ENCODE results near the gene IFRD1. TPM values are rescaled to one million over a fixed set of nuclear protein-coding genes. Genes with fewer than 3 reads are reported as not detected.

IFRD1 gene
- total RNA-seq, 2 donors from 2014 or later = 54.3 to 57.6 TPM

DNA sequence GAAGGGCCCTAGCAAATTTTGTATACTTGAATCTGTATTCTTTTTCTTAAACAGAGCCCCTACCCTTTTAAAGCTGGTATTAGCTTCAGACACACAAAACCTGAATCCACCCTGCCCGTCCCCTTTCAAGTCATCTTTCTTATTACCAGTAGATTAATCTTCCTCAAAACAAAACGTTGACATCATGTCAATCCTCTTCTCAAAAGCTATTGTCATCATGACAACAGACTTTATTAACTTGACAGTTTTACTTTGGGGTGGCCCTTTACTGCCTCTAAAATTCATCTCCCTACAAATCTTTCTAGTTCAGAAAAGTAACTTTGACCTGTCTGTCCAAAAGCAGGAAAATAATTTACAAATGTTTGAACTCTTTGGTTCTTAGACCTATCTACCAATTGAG lies 21.5 kb upstream of the IFRD1 start:
- peaks cover 10% of the 10 kb centered on the region for H3K36me3 Mint-ChIP-seq (ENCODE audit: low read depth)
- peaks cover 46% of the 10 kb centered on the region for H3K4me1 Mint-ChIP-seq
- Histone ChIP-seq H3K9ac (ENCODE audit: extremely low read depth, low read length, poor library complexity, severe bottlenecking) (no peak overlapping the region), H3K27ac (ENCODE audit: low read depth, low read length) (no peak overlapping the region), H3K4me3 (ENCODE audit: low read length) (no peak overlapping the region), H3K36me3 (ENCODE audit: control insufficient read depth, insufficient read depth, low read length) (no peaks in the 10 kb centered on the region), H3K9me3 (ENCODE audit: control insufficient read depth, low read length) (peaks cover 16% of the 10 kb centered on the region), H3K4me1 (ENCODE audit: control insufficient read depth, insufficient read depth, low read length) (peaks cover 5% of the 10 kb centered on the region), H3K27me3 (ENCODE audit: control insufficient read depth, insufficient read depth, low read length, poor library complexity, severe bottlenecking) (no peaks in the 10 kb centered on the region)
- H3K27me3 Mint-ChIP-seq (ENCODE audit: insufficient read depth) = no peaks in the 10 kb centered on the region
- no peak overlapping the region for H3K4me3 Mint-ChIP-seq
- peaks cover 12% of the 10 kb centered on the region for H3K9me3 Mint-ChIP-seq
- H3K27ac Mint-ChIP-seq = no peak overlapping the region
- DNase-seq = no peak
- WGBS, 2 experiments (ENCODE audit: insufficient coverage in 1 of 2, insufficient read length in 1 of 2) = 70 to 80% methylated on average over 2 of the region's 2 CpGs
- TF ChIP-seq, protein P1, sequence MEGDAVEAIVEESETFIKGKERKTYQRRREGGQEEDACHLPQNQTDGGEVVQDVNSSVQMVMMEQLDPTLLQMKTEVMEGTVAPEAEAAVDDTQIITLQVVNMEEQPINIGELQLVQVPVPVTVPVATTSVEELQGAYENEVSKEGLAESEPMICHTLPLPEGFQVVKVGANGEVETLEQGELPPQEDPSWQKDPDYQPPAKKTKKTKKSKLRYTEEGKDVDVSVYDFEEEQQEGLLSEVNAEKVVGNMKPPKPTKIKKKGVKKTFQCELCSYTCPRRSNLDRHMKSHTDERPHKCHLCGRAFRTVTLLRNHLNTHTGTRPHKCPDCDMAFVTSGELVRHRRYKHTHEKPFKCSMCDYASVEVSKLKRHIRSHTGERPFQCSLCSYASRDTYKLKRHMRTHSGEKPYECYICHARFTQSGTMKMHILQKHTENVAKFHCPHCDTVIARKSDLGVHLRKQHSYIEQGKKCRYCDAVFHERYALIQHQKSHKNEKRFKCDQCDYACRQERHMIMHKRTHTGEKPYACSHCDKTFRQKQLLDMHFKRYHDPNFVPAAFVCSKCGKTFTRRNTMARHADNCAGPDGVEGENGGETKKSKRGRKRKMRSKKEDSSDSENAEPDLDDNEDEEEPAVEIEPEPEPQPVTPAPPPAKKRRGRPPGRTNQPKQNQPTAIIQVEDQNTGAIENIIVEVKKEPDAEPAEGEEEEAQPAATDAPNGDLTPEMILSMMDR (conservative IDR thresholded peaks at IDR 0.05) = no peak

- Histone ChIP-seq H3K9ac (ENCODE audit: extremely low read depth, low read length, poor library complexity, severe bottlenecking) (no peak overlapping the region), H3K9me3 (ENCODE audit: control insufficient read depth, low read length) (peaks cover 16% of the 10 kb centered on the region), H3K36me3 (ENCODE audit: control insufficient read depth, insufficient read depth, low read length) (no peaks in the 10 kb centered on the region), H3K27me3 (ENCODE audit: control insufficient read depth, insufficient read depth, low read length, poor library complexity, severe bottlenecking) (no peaks in the 10 kb centered on the region), H3K27ac (ENCODE audit: low read depth, low read length) (no peak overlapping the region), H3K4me3 (ENCODE audit: low read length) (no peak overlapping the region), H3K4me1 (ENCODE audit: control insufficient read depth, insufficient read depth, low read length) (peaks cover 5% of the 10 kb centered on the region)
- 56 to 87% methylated on average over 1 to 2 of the region's 2 CpGs for WGBS, 2 experiments (ENCODE audit: insufficient coverage in 1 of 2, insufficient read length in 1 of 2)
- TF ChIP-seq, protein P1 (conservative IDR thresholded peaks at IDR 0.05) = no peak
- DNase-seq = no peak
- Mint-ChIP-seq H3K27ac (no peak overlapping the region), H3K9me3 (peaks cover 12% of the 10 kb centered on the region), H3K27me3 (ENCODE audit: insufficient read depth) (no peaks in the 10 kb centered on the region), H3K4me3 (no peak overlapping the region), H3K4me1 (peaks cover 37% of the 10 kb centered on the region), H3K36me3 (ENCODE audit: low read depth) (peaks cover 10% of the 10 kb centered on the region)
Observed at GRCh38 chr7:112430649-112431048, 19.6 kb upstream of the IFRD1 start.

DNA sequence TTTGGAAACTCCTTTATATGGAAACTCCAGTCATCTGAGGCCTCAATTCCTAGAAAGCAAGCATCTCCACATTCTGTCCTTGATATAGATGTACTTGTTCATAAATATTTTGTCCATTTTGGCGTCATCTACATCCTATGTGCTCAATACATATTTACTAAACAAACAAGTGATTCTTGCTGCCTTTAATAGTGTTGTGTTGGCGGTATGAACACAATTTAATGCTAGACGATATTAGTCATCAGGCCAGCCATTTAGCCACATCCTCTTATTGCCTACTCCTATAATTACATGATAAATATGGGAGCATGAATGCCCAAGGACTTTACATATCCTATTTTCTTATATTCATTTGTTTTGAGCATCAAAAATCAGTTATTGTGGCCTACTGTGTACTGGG lies 18.5 kb upstream of the IFRD1 start:
- Histone ChIP-seq H3K9ac (ENCODE audit: extremely low read depth, low read length, poor library complexity, severe bottlenecking) (no peak overlapping the region), H3K27me3 (ENCODE audit: control insufficient read depth, insufficient read depth, low read length, poor library complexity, severe bottlenecking) (no peaks in the 10 kb centered on the region), H3K36me3 (ENCODE audit: control insufficient read depth, insufficient read depth, low read length) (no peaks in the 10 kb centered on the region), H3K27ac (ENCODE audit: low read depth, low read length) (no peak overlapping the region), H3K4me1 (ENCODE audit: control insufficient read depth, insufficient read depth, low read length) (peaks cover 5% of the 10 kb centered on the region), H3K9me3 (ENCODE audit: control insufficient read depth, low read length) (peaks cover 16% of the 10 kb centered on the region), H3K4me3 (ENCODE audit: low read length) (no peak overlapping the region)
- Mint-ChIP-seq H3K36me3 (ENCODE audit: low read depth) (peaks cover 10% of the 10 kb centered on the region), H3K27ac (no peak overlapping the region), H3K4me3 (no peak overlapping the region), H3K27me3 (ENCODE audit: insufficient read depth) (no peaks in the 10 kb centered on the region), H3K4me1 (peaks cover 30% of the 10 kb centered on the region), H3K9me3 (peaks cover 12% of the 10 kb centered on the region)
- 100% methylated on average over 3 of the region's 3 CpGs; no CpG with 5 or more reads in 1 of the 2 experiments for WGBS, 2 experiments (ENCODE audit: insufficient coverage in 1 of 2, insufficient read length in 1 of 2)
- TF ChIP-seq, protein P1 (conservative IDR thresholded peaks at IDR 0.05) = no peak
- no peak for DNase-seq

Measured in endodermal cell (in vitro differentiated cells).